HG03108 (cell line): ENCODE results near the gene TMEM248.
"Not testable (repeated sequence)": the region's sequence is repeated elsewhere in the genome, so short reads cannot be mapped to it uniquely, and the experiment has no call there.

Source experiments
- ATAC-seq: cut with Tn5 transposase; IDR thresholded peaks from one replicate; pipeline ENCODE4 v1.9.1; 2021; ENCODE audit warnings: moderate library complexity; ENCODE audit not compliant: unreplicated experiment

The TMEM248 gene

GRCh38 chr7:66908598-66908997, 12.4 kb upstream of the TMEM248 start:
- ATAC-seq: not testable (repeated sequence)

- ATAC-seq: no peak
Observed at GRCh38 chr7:66910789-66911188, 10.2 kb upstream of the TMEM248 start.

- ATAC-seq: not testable (repeated sequence)
Observed at GRCh38 chr7:66911191-66911590, 9.8 kb upstream of the TMEM248 start.

DNA sequence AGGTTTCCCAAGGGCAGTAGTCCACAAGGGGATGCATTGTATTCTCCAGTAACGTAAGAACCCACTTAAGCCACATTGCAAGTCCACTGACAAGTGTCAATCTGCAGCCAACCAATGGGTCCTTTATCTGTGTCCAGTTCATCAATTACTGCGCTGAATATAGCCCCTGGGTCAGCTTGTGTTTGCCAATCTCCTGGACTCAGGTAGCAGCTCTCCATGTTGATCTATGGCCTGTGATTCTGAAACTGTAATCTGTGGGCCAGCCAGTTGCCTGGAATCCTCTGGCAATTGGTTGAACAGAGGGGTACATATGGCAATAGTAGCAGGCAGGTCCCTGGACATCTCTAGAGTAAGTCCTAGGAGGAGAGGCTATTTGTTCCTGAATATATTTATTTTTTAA, 8.8 kb upstream of the TMEM248 start:
- ATAC-seq: no peak

DNA sequence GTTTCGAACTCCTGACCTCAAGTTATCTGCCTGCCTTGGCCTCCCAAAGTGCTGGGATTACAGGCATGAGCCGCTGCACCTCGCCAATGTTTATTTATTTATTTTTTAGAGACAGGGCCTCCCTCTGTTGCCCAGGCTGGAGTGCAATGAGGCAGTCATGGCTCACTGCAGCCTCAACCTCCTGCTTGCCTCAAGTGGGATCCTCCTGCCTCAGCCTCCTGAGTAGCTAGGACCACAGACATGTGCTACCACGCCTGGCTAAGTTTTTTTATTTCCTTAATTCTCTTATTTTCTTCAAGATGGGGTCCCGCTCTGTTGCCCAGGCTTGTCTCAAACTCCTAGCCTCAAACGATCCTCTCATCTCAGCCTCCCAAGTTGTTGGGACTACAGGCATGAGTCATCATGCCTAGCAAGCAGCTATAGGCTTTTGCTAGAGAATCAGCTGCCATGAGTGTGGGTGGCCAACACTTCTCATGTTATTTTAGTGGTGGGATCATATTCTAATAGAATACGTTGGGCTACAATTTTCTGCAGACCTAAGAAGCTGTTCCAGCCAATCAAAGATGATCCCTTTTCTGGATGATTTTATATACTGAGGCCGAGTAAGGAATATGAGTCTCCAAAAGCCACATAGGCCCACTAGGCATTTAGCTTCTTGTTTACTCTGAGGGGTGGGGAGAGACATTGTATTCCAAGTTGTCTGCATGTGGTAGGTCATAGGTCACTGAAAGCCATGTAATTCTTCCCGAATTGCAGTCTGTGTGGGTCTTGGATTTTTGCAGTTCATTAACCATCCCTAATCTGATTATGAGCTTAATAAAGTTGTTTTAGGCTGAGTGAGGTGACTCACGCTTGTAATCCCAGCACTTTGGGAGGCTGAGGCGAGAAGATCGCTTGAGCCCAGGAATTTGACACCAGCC, 7.6 kb upstream of the TMEM248 start:
- ATAC-seq: no peak

GRCh38 chr7:66917904-66918303, 3.1 kb upstream of the TMEM248 start:
- not testable (repeated sequence) for ATAC-seq

GRCh38 chr7:66919304-66919703, 1.7 kb upstream of the TMEM248 start:
- ATAC-seq: no peak

- ATAC-seq: no peak
Observed at GRCh38 chr7:66919704-66920103, 1.3 kb upstream of the TMEM248 start.

DNA sequence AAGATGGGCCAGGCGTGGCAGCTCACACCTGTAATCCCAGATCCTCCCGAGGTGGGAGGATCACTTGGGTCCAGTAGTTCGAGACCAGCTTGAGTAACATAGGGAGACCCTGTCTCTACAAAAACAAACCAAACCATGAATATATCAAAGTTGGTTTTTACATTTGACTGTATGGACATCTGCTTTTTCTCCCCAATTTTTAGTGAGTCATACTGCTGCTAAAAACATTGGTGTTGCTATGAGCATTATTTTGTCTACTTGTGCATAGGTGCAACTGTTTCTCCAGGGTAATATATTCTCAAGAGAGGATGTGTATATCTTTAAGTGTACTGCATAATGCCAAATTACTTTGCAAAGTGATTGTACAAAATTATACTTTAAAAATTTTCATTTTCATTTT, 769 bp upstream of the TMEM248 start:
- ATAC-seq: no peak

DNA sequence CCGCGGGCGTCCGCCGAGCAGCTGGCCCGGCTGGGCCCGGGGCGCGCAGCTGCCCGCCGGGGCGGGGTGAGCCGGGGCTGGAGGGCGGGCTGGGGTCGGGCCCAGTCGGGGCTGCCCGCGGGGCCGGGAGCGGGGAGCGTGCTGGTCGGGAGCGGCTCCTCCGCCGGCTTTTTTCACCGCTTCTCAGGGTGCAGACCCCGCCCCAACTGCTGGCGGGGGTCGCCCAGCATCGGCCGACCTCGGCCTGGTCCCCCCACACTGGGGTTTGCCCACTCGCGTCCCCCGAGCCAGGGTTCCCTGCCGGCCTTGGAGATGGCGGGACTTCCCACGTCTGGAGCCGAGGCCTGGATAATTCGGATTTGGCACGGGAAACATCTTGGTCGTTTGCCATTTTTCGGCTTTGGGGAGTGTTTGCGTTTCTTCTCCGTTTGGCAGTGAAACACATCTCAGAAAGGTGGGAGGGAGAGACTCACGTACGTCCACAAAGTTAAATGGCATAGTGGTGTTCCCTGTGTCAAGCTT, 432 bp downstream of the TMEM248 start:
- ATAC-seq: peak; percentile 5

DNA sequence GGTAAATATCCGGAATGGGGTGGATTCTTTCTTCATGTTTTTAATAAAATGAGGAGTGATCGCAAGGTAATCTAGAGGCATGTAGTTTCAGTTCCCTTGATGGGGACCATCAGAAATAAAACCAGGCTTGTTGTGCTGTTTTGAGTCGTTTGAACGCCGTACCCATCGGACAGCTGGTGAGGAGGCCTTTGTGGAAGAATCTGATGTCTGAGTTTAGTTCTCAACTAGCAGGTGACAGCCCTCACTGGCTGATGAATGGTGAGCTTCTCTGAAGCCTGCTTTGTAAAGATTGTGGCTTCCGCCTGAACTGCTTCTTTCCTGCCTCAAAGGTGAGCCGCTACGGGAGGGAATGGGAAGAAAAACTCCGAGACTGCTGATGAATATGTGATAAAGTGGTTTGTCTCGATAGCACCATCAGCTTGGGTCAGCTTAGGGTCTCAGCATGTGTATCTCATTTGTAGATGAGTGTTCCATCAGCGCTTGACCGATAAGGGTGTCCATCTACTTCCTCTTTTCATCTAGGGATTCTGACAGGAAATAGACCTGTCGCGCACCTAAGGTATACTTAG, 977 bp downstream of the TMEM248 start:
- ATAC-seq: no peak

- ATAC-seq: no peak
Observed at GRCh38 chr7:66925255-66925654, 4.2 kb downstream of the TMEM248 start.

DNA sequence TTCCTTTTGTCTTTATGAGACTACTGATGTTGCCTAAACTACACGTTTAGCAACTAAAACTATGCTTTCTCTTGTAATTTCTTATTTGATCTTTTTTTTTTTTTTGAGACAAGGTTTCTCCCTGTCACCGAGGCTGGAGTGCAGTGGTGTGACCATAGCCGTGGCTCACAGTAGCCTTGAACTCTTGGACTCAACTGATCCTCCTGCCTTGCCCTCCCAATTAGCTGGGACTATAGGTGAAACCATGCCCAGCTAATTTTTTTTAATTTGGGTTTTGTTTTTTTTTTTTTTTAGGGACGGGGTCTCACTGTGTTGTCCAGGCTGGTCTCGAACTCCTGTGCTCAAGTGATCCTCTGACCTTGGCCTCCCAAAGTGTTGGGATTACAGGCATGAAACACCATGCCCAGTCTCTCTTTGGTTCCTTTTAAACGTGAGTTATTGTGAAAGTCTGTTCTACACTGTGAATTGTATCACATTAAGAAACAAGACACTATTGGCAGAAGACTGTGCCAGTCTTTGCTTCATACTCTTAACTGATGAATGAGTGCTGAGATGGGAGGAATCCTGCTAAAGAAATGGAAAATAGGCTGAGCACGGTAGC, 6.4 kb downstream of the TMEM248 start:
- no peak for ATAC-seq

GRCh38 chr7:66928388-66928787, 7.4 kb downstream of the TMEM248 start:
- no peak for ATAC-seq

DNA sequence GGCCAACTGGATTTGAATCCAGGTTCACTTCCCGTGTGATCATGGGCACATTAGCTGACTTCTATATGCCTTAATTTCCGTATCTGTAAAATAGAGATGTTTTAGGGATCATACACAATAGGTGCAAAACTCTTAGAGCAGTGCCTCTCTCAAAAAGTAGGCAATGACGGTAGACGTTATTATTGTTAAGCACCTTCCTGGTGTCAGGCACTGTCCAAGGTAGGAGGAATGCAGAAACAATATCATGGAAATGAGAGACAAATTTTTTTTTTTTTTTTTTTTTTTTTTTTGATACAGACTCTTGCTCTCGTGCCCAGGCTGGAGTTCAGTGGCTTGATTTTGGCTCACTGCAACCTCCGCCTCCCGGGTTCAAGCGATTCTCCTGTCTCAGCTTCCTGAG, 8.1 kb downstream of the TMEM248 start:
- no peak for ATAC-seq

- no peak for ATAC-seq
Observed at GRCh38 chr7:66929935-66930334, 8.9 kb downstream of the TMEM248 start.

DNA sequence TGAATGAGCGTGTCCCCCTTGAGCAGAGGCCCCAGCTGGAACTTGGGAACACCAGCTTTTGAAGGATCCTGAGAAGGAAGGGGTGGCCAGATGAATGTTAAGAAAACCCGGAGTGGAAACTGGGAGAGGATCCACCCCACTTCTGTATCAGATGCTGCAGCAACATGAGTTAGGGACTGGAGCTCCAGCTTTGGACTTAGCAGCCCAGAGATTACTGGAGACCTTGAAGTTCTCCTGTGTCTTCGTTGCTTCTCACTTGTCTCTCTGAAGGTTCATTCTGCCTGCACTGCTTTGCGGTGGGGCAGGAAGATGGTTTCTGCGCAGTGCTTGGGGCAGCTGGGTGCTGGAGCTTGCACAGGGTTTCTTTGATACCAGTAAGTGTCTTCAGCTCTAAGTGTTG, 9.3 kb downstream of the TMEM248 start:
- no peak for ATAC-seq

GRCh38 chr7:66933469-66933868, 12.4 kb downstream of the TMEM248 start:
- ATAC-seq: no peak

DNA sequence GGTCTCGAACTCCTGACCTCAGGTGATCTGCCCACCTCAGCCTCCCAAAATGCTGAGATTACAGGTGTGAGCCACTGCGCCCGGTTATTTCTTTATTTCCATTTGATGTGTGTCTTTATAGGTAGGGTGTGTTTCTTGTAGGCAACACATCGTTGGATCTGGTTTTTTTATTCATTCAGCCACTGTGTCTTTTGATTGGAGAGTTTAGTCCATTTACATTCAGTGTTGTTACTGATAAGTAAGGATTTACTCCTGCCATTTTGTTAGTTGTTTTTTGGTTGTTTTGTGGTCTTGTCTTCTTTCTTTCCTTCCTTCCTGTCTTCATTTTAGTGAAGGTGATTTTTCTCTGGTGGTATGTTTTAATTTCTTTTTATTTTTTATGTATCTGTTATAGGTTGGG, 16.9 kb downstream of the TMEM248 start:
- ATAC-seq: no peak

- no peak for ATAC-seq
Observed at GRCh38 chr7:66939325-66939724, 18.3 kb downstream of the TMEM248 start.

GRCh38 chr7:66946545-66946944, 25.5 kb downstream of the TMEM248 start:
- no peak for ATAC-seq
